ENCODE results near the gene DOC2B.
"Not testable (repeated sequence)": the region's sequence is repeated elsewhere in the genome, so short reads cannot be mapped to it uniquely, and the experiment has no call there.

The DOC2B gene

DNA sequence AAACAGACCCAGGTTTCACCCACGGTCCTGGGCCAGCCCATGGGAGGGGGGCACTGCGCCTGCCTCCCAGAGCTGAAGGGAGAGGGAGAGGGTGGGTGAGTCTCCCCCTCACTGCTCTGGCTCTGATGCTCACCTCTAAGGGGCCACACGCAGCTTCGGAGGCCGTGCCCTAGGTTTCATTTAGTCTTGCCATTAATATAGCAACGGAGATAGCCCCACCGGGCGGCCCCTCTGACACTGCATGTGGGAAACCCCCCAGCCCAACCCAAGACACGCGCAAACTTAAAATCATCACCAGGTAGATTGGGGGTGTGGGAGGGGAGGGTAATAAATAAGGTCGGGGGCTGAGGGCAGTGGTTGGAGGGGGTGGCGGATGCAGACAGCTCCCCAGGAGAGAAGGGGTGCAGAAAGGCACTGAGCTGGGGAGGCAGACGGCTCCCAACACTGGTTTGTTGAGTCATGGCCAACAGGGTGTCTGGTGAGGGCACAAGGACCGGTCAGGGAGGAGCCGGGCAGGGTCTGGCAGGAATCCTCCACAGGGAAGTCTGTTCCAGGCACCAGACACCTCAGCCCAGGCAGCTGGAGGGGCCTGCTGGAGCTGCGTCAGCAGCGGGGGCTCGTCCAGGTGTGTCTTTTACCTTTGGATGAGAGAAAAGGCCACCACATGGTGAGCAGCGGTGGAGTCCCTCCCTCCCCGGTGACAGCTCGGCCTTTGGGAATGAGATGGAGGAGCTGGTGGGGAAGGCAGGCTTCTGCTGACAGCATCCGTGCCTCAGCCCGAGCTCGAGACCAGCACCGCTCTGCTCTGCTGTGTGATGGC is 32.0 kb upstream of the DOC2B start:
- DNase-seq (ENCODE audit: extremely low spot score, insufficient read length, low read depth) (no peak), FAIRE-seq (no peak)

DNA sequence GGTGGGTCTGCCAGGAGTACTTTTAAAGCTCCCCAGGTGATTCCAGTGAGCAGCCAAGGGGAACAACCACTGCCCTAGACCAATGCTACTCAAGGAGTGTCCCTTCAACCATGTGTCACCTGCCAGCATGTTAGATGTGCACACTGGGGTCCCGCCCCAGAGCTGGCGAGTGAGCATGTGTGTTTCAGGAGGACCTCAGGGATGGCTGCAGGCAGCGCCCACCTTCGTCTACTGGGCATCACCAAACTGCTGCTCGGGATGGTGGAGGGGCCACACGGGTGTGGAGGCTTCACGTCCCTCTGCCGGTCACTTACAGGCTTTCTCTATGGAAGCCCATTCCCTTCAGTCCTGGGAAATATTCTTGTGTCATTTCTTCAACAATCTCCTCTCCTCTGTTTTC is 29.0 kb upstream of the DOC2B start:
- FAIRE-seq (no peak), DNase-seq (ENCODE audit: extremely low spot score, insufficient read length, low read depth) (no peak)

DNA sequence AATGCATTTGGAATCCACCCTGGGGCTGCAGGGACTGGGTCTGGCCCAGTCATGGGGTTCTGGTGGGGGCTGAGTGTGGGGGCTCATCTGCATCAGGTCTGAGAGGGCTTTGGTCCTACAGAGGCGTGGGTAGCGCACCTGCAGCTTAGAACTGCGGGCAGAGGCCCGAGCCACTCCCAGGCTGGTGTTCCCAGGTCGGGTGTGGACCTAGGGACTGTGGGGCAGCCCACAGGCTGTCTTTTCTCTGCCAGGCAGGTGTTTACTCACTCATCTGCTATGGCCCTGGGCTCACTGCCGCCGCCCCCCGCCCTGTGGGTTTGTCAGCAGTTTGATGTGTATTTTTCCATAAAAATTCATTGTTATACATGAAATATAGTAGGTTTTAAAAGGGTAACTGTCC is 27.0 kb upstream of the DOC2B start:
- DNase-seq (ENCODE audit: extremely low spot score, insufficient read length, low read depth) (no peak), FAIRE-seq (no peak)

DNA sequence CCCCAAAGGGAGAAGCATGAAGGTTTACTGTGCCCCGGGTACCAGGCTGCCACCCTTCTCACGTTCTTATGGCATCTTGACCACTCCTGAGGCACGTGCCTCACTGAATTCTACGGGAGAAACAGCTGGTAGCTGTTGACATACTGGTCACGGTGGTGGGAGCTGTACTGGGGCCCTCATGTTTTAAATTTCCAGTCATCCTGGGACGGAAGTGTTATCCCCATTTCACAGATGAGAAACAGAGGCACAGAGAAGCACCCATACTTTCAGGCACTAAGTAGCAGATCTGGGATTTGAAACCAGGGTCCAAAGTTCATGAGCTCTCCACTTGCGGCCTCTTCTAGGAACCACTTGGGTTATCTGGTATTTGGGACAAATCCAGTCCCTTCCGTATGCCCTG is 26.3 kb upstream of the DOC2B start:
- DNase-seq (ENCODE audit: extremely low spot score, insufficient read length, low read depth) (no peak), FAIRE-seq (no peak)

DNA sequence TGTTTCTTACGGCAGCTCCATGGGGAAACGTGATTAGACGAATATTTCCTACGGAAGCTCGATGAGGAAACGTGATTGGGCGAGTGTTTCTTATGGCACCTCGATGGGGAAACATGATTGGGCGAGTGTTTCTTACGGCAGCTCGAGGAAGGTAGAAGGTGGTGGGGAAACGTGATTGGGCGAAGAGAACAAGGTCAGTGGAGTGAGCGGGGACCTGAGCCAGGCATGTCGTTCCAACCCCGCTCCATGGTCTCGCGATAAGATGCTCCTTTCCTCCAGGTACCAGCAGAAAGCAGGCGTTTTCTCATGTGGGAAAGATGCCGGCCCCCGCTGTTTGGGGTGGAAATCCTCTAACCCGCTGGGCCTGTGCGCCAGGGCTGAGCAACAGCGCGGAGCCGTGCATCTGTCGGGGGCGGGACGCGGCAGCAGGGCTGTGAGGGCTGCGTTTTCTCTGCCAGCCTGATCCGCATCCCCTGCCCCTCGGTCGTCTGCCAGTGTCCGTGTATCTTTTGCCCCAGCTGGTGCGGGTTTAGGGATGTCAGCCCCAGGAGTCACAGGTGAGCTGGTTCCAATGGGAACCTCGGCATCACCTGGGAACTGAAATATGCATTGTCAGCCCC is 25.6 kb upstream of the DOC2B start:
- FAIRE-seq (no peak), DNase-seq (ENCODE audit: extremely low spot score, insufficient read length, low read depth) (no peak)

DNA sequence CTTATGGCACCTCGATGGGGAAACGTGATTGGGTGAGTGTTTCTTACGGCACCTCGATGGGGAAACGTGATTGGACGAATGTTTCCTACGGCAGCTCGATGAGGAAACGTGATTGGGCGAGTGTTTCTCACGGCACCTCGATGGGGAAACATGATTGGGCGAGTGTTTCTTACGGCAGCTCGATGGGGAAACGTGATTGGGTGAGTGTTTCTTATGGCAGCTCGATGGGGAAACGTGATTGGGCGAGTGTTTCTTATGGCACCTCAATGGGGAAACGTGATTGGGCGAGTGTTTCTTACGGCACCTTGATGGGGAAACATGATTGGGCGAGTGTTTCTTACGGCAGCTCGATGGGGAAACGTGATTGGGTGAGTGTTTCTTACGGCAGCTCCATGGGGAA is 25.0 kb upstream of the DOC2B start:
- DNase-seq (ENCODE audit: extremely low spot score, insufficient read length, low read depth); FAIRE-seq: not testable (repeated sequence)

DNA sequence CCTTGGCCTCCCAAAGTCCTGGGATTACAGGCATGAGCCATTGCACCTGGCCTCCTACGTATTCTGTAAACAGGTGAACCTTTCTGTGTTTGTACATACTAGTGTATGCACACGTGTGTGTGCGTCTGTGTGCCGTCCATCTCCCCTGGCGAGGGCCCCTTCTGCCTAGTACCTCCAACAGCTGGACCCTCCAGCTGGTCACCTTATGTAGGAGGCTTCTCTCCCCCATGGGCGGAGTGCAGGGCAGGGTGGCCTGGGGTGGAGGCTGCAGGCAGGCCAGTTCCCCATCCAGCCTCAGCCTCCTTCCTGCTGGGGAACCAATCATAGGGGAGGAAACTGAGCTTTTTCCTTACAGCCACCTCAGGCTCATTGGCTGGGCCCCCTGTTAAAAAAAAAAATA is 24.4 kb upstream of the DOC2B start:
- FAIRE-seq (no peak), DNase-seq (ENCODE audit: extremely low spot score, insufficient read length, low read depth) (no peak)

DNA sequence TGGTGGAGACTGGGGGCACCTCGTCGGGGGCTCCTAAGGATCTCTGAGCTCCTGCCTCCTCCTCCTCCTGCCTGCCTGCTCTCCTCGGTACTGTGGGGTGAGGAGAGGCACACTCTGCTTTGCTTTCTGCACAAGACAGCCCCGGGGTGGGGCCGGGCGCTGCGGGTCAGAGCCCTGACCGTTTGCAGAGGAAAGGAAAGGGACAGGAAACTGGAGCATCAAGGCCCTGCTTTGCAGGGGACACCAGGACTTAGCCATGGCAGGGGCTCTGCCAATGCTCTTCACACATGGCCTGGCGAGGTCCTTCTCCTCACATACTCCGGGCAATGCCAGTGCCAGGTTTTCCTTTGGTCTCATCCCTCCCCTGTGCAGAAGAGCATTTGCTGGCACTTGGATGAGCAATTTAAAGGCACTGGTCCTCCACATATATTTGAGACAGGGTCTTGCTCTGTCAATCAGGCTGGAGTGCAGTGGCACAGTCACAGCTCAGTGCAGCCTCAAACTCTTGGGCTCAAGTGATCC is 23.8 kb upstream of the DOC2B start:
- FAIRE-seq, result no peak

DNA sequence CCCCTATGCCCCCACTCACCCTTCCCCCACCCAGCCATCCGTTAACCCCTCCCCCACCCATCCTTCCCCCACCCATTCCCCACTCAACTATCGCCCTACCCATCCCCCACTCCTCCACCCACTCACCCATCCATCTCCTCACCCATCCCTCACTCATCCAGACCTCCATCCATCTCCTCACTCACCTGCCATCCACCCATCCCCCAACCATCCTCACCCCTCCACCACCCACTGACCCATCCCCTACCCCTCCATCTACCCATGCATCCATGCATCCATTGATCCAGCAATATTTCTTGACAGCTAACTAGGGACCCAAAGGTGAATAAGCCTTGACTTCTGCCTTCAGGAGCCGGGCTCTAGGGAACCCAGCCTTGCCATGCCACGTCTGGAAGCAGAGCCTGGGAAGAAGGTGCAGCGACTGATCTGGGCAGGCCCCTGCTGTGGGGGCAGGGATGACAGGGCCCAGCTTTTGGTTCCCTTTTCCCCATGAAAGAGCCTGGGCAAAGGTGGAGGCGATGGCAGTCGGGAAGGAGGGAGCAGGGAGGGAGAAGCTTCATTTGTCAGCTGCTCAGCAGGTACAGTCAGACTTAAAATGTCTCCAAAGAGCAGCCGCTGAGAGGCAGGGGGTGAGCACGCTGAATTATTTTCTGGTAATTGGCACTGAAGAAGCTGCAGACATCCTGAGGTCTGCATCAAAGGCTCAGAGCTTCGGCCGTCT is 23.1 kb upstream of the DOC2B start:
- FAIRE-seq, result no peak
- DNase-seq (ENCODE audit: extremely low spot score, insufficient read length, low read depth), result no peak

More for the DNA sequence above, 23.8 kb upstream of the DOC2B start:
- no peak for DNase-seq (ENCODE audit: extremely low spot score, insufficient read length, low read depth)

DNA sequence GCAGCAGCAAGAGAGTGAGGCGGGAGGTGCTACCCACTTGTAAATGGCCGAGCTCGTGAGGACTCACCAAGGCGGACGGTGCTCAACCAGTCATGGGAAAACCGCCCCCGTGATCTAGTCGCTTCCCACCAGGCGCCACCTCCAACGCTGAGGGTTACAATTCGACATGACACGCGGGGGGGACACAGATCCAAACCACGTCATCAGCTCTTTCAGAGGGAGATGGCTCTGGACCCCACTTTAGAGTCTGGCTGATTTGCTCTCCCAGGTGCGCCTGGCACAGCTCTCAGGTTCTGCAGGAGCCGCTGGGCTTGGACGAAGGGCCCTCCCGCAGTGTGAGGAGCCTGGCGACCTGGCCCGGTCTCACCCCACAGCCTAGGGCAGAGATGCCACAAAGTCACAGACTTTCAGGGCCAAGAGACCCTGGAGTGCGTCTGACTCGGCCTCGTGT is 21.1 kb upstream of the DOC2B start:
- no peak for DNase-seq (ENCODE audit: extremely low spot score, insufficient read length, low read depth)
- no peak for FAIRE-seq

DNA sequence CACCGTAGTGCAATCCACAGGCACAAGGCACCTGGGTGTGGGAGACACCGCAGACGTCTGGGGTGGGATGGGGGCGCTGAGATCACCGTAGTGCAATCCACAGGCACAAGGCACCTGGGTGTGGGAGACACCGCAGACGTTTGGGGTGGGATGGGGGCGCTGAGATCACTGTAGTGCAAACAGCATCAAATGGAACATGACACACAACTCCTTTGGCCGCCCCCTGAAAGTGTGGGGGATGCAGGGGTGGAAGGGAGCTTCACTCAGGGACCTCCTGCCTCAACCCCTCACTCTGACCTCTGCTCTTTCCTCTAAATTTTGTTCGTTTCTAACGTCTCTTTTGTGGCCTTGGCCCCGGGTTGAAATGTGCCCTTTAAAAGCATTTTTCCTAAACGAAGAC is 20.3 kb upstream of the DOC2B start:
- not testable (repeated sequence) for FAIRE-seq; DNase-seq (ENCODE audit: extremely low spot score, insufficient read length, low read depth)

DNA sequence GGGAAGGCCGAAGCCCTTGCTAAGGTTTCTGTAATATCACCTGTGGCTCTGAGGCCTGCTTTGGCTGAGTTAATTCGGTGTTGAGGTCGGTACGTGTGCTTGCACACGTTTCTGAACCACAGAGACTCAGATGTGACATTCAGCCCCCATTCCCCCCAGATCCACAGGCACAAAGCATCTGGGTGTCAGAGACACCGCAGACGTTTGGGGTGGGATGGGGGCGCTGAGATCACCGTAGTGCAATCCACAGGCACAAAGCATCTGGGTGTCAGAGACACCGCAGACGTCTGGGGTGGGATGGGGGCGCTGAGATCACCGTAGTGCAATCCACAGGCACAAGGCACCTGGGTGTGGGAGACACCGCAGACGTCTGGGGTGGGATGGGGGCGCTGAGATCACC is 19.8 kb upstream of the DOC2B start:
- not testable (repeated sequence) for DNase-seq (ENCODE audit: extremely low spot score, insufficient read length, low read depth); FAIRE-seq

DNA sequence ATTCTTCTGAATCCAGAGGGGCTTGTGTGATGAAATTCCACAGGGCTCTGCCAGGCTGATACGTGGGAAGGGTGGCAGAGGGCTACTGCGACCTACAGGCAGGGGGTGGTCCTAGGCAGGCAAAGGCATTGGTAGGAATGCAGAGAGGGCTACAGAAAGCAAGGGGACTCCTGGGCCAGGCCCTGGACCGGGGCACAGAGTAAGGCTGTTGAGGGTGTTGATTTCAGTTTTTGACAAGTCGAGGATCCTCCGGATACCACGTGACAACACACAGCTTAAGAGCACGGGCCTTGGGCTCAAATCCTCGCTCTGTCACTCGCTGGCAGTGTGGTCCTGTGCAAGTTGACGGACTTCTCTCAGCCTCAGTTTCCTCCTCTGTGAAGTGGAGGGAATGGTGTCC is 19.1 kb upstream of the DOC2B start:
- FAIRE-seq, result no peak
- DNase-seq (ENCODE audit: extremely low spot score, insufficient read length, low read depth), result no peak

DNA sequence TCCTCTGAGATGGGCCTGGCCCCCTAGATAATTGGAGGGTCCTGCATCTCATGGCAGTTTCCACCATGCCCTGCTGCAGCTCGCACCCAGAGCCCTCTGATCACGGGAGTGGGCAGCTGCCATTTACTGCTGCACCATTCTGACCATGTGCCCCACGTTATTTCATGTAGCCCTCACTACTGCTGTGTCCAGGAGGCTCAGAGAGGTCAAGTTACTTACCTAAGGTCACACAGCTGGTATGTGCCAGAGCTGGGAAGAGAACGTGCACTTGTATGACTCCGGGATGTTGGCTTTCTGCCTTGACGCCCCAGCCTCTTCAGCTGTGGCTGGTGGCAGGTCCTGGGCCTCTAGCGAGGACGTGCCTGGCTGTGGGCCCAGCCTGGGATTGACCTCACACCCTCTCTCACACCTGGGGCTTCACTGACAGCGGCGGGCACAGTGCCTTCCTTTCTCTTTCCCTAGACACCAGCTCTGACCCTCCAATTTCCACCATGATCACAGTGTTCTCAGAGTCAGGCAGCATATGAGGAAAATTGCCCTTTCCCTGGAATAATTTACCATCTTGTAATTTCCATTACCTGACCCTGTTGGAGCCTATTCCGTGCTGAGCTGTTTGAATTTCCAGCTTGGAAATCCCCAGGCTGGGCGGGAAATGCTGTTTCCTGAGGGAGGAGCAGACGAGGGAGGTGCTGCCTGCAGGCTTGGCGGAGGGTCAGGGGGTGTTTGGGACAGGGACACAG is 18.5 kb upstream of the DOC2B start:
- FAIRE-seq (no peak), DNase-seq (ENCODE audit: extremely low spot score, insufficient read length, low read depth) (no peak)

DNA sequence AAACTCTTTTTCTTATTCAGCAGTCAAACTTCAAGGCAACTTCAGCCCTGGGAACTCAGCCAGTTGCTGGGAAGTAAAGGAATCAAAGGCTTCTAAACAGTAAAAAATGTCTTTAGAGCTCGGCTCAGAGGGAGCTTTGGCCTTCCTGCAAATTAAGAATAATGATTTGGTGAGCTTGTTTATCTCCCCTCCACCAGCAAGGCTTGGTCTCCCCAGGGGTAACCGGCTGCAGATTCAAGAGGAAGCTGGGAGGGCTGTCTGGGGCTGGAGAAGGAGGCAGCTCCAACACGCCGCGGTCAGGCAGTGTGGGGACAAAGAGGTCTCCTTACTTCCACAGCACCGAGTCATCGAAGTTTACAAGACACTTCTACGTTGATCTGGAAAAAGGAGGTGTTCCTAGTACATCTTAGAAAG is 17.7 kb upstream of the DOC2B start:
- FAIRE-seq, result no peak
- no peak for DNase-seq (ENCODE audit: extremely low spot score, insufficient read length, low read depth)

DNA sequence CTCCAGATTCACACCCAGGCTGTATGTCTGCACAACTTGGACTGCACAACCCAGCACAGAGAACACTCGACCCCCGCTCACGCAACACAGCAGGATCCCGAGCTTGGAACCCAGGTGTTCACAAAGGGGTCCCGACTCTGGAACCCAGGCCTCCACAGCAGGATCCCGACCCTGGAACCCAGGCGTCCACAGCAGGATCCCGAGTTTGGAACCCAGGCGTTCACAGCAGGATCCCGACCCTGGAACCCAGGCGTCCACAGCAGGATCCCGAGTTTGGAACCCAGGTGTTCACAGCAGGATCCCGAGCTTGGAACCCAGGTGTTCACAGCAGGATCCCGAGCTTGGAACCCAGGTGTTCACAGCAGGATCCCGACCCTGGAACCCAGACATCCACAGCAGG is 16.8 kb upstream of the DOC2B start:
- not testable (repeated sequence) for DNase-seq (ENCODE audit: extremely low spot score, insufficient read length, low read depth); FAIRE-seq

DNA sequence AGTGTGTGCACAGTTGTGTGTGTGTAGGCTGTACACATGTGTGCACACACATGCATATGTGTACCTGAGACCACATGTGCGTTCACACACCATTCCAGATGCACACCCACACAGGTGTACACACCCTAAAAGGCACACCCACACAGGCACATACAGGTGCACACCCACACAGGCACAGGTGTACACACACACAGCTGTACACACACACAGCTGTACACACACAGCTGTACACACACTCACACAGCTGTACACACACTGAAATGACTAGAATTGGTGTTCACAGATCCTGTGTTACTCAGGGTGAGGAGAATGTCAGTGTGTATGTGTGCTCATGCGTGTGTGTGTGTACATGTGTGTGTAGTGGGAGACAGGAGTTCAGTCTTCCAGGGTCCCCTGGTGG is 15.9 kb upstream of the DOC2B start:
- FAIRE-seq (no peak), DNase-seq (ENCODE audit: extremely low spot score, insufficient read length, low read depth) (no peak)

DNA sequence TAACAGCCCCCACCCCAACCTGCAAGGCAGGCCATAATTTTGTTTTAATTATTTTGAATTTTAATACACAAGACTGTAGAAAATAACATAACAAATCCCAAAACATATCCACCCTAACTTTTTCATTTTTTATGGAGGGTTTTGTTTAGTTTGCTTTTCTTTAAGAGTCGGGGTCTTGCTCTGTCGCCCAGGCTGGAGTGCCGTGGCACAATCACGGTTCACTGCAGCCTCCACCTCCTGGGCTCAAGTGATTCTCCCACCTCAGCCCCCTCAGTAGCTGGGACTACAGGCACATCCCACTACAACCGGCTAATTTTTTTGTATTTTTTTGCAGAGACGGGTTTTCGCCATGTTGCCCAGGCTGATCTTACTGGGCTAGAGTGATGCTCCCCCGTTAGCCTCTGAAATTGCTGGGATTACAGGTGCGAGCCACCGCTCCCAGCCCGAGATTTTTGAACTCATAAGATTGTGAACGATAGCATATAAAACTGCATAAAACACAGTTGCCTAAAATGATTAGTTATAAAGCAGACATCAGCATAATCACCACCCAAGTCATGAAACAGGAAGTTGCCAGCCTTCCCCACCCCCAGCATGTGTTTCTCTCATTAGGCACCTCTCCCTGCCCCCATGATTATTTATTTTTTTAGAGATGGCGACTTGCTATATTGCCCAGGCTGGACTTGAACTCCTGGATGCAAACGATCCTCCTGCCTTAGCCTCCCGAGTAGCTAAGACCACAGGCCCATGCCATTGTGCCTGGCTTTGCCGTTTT is 13.6 kb upstream of the DOC2B start:
- no peak for DNase-seq (ENCODE audit: extremely low spot score, insufficient read length, low read depth)
- FAIRE-seq, result no peak
